ENCODE measurements around the gene HTR6.
"Not testable (repeated sequence)": the region's sequence is repeated elsewhere in the genome, so short reads cannot be mapped to it uniquely, and the experiment has no call there.

Gene HTR6

DNA sequence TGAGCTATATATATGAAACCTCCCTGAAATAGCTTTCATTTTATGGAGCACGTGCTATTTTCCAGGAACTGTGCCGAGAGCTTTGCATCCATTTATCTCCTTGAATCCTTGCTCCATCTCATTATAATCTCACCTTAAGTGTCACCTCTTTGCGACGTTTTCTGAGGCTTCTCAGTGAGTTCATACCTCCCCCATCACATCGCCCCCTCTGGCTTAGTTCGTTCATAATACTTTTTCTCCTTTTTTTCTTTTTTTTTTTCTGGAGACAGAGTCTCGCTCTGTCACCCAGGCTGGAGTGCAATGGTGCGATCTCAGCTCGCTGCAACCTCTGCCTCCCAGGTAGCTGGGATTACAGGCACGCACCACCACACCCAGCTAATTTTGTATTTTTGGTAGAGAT is 25.4 kb upstream of the HTR6 start:
- not testable (repeated sequence) for DNase-seq (ENCODE audit: low spot score)

DNA sequence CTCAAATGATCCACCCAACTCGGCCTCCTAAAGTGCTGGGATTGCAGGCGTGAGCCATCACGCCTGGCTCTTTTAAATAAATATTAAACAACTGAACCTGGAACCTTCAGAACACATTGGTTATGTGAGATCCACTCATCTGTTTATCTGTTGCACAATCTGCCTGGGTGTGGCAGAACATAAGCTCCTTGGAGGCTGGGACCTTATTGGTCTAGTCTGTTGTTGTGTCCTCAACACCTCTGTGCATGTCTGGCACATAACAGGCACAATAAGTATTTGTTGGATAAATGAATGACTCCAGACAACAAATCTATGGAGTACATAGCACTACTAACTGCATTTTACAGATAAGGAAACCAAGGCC is 24.7 kb upstream of the HTR6 start:
- no peak for DNase-seq (ENCODE audit: low spot score)

DNA sequence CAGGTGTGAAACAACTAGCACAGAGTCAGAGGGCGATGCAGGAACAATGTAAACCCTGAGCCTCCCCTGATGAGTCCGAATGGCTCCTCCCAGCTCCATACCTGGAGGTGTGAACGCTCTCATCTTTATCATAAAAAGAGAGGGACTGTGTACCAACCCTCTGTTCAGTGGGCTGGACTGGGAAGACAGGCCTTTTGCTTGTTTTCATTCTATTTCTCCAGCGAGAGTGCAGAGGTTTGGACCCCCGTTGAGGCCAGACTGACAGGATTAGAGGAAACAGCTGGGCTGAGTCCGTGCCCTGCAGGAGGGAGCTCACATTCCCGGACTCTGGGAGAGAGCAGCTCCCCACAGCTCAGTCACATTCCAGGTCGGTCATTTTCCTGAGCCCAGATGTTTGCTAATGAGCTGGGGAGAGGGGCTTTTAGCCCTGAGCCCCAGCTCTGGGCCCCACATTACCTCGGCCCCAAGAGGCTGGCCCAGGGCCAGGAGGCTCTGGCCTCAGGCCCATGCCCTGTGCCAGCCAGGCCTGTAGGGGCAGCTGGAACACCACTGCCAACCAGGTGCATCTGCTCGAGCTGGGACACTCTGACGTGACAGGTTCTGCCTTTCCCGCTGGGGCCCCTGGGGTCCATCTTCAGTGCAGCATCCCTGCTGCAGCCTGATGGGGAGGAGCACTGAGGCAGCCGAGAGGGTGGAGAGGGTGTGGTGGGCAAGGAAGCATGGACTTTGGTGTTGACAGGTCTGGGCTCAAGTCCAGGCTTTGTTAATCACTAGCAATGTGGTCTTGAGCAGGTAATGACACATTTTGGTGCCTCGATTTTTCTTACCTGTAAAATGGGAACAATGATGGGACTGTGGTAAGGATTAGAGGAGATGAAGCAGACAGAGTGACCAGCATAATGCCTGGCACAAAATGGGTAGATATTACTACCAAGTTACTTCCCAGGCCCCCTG is 24.0 kb upstream of the HTR6 start:
- no peak for DNase-seq (ENCODE audit: low spot score)

DNA sequence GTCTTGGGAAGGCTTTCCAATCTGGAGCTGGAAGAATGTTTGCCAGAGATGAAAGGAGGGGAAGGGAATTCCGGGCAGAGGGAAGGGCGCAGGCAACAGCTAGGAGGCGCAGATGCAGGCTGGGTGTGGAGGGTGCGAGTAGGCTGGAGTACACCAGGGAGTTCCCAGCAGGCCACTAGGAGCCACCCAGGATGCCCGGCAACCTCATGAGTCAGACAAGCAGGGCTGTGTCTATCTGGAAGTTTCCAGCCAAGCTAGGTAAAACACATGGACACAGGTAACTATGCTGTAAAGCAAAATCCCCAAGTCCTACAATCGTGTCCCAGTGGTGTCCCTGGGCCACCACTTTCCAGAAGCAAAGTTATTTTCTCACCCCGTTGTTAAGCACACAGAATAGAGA is 21.6 kb upstream of the HTR6 start:
- no peak for DNase-seq (ENCODE audit: low spot score)

DNA sequence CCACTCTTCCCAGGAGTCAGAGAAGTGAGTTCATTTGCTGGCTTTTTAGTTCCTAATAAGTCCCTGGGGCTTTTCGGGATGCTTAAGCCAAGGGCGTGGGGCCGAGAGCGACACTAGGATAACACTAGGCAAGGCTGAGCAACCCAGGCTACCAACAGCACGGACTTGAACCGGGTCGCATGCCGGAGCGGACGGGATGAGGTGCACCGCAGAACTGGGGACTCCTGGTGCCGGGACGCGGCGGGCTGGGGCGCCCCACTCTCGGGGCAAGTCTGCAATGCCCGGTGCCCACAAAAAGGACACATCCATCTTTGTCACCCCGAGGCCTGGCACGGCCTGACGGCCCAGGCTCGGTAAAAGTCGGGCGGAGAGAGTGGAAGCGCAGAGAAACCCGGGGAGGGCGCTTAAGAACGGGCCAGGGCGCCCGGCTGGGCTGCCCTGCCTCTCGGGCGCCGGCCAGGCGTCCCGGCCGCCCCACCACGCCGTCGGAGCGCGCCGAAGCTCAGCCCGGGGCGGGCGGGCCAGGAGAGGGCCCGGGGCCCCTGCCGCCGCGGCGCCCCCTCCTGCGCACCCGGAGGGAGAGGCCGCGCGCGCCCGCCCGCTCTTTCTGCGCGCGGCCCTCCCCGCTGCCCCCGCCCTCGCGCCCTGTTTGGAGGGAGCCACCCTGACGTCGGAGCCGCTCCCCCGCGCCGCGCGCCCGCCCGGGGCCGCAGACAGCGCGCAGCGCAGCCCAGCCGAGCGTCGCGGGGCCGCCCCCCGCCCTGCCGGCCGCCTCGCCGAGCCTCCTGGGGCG is 20.9 kb upstream of the HTR6 start, which contains the start of gene NBL1:
NBL1 (plus strand) TSS at position 710 of the 793 bp plus-strand sequence. CDS start 10,720 bp downstream, outside the sequence.
- peak; percentile 69 for DNase-seq (ENCODE audit: low spot score)

DNA sequence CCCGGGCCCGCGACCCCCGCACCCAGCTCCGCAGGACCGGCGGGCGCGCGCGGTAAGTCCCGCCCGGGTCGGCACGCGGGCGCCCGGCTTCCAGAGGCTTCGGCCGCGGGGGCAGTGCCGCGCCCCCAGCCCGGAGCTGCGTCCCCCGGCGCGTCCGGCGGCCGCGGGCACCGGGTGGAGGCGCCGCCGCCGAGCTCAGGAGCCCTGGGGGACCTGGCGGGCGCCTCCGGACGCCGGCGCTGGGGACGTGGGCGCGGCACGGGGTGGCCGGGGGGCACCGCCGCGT is 20.3 kb upstream of the HTR6 start:
- no peak for DNase-seq (ENCODE audit: low spot score)

DNA sequence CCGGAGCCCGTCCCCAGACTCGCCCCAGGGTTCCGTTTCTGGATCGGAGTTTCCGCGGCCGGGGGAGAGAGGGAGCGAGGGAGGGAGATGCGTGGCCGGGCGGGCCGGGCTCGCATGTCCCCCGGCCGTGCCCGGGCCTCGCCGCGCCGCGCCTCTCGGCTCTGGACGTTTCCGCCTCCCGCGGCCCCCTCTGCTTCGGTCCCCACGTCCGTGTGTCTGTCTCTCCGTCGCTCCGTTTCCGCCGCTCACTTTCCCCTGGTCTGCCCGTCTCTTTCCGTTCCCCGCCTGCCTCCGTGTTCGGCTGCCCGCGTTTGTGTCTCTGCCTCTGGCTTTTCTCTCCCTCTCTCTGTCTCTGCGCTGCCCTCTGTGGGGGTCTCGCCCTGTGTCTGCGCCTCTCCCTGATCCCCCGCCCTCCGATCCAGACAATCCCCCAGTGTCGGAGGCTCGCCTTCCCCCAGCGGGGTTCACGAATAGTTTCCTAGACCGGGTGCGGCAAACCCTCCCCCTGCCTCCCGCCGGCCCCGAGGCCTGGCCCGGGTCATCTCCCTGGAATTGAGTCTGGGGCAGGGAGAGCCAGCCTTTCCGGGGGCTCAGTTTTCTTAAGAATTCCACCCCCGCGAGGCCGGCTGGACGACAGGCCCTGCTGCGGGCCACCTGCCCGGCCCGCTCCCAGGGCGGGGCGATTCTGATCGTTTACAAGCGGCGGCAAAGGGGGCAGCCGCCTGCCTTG is 19.8 kb upstream of the HTR6 start:
- DNase-seq (ENCODE audit: low spot score) = peak; percentile 79

DNA sequence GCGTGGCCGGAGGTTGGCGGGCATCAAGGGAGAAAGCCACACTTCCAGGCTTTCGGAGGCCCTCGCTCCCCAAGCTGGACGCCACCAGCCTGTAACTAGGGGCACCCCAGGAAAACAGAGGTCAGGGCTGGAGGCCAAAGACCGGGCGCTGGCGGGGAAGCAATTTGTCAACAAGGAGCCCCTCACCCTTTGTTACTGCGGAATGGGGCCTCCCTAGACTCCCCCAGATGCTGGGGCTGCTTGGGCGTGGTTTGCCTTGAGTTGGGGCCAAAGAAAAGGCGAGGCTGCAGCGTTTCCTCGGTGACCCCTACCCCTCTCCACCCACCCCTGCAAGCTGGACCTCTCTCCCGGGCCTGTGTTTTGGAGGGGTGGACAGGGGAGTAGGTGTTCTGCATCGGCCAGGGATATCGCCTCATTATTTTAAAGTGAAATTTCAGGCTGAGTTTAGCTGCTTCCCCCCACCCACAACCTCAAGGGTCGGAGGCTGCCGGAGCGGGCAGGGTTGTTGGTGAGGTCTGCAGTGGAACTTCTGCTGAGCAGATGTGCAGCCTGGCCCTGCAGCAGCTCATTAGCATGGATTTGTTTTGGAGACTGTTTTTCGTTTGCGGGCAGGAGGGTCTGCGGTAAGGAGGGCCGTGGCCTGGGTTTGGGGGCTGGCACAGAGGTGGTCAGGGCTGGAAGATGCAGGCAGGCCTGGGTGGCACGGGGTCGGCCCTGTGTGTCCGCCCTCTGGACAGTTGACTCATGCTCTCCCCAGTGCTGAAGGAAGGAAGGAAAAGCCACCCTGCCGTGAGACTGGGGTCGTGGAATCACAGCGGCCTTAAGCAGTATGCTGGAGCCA is 19.0 kb upstream of the HTR6 start:
- DNase-seq (ENCODE audit: low spot score) = no peak

DNA sequence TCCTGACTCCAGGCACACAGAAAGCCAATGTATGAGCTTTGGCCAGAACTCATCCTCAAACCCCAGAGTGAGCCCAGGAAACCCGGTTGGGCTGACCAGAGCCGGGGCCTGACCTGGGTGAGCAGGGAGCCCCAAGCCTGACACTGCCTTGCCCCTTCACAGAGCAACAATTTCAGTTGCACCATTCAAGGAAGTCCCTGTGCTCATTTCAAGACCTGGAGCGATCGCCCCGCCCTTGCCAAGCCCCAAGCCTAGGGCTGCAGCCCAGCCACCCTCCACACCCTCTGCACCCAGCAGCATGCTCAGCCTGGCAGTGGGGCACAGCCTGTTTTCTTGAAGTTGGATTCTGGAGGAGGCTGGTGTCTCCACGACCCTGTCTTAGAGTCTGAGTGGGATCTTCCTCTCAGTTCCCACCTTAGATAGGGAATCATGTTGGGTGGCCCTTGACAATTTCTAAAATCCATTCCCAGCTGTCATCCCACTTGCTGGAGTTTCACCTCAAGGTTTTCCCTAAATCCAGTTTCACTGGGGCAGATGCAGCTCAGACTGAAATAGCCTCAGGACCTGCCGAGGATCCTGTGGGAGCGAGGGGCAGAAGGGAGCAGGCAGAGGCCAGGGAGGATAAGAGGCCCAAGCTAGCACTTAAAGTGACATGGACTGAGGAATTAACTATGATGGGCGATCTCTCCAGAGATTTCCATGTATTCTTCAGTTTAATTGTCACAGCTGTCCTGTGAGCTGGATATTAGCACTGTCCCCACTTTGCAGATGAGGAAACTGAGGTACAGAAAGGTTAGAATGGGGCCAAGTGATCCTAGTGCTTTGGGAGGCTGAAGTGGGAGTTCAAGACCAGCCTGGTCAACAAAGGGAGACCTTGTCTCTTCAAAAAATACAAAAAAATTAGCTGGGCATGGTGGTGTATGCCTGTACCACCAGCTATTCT is 18.0 kb upstream of the HTR6 start:
- DNase-seq (ENCODE audit: low spot score) = no peak

DNA sequence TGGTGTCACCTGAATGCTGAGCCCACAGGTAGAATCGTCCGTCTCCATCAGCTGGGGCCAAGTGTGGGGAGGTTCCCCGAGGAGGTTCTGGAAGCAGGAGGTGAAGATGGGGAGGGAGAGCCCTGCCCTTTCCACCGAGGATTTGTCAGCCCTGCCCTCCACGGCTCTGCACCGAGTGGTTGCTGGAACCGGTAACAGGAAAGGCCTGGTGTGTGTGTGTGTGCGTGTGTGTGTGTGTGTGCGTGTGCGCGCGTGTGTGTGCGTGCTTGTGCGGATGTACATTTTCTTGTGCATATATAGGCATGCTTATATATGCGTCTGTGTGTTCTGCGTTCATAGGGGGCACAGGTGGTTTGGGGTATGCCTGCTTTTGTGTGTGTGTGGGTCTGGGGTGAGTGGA is 17.0 kb upstream of the HTR6 start:
- DNase-seq (ENCODE audit: low spot score) = no peak

DNA sequence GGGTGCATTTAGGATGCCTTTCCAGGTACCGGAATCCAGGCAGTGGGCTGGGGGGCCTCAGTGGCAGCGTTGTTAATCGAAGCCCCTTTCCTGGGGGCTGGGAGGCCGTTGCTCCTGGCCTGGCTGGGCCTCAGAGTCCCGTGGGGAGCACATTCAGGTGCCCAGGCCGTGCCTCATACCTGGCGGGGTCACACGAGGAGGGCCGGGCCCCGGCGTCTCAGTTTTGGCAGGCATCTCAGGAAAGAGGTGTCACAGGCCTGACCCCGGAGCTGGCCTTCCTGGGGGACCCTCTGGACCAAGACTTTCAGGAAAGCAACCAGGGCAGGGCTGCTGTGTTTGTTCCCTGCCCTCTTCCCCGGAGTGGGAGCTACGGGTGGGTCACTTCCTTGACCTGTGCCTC is 16.4 kb upstream of the HTR6 start:
- no peak for DNase-seq (ENCODE audit: low spot score)

DNA sequence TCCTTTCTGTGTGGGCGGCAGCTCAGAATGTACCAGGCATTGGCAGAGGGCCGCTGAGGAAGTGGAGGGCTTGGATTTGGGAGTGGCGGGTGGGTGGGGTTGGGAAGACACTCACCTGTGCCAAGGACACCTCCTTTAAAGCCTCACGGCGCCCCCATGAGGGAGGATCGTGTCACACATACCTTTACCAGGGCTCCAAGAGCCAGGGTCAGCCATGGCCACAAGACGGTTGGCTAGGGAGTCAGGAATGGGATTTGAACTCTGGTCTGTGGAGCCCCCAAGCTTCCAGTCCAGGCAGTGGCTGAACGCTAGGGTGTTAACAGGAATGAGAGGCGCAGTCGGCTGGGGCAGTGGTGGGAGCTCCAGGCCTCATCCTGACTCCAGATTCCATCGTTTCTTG is 16.0 kb upstream of the HTR6 start:
- no peak for DNase-seq (ENCODE audit: low spot score)

DNA sequence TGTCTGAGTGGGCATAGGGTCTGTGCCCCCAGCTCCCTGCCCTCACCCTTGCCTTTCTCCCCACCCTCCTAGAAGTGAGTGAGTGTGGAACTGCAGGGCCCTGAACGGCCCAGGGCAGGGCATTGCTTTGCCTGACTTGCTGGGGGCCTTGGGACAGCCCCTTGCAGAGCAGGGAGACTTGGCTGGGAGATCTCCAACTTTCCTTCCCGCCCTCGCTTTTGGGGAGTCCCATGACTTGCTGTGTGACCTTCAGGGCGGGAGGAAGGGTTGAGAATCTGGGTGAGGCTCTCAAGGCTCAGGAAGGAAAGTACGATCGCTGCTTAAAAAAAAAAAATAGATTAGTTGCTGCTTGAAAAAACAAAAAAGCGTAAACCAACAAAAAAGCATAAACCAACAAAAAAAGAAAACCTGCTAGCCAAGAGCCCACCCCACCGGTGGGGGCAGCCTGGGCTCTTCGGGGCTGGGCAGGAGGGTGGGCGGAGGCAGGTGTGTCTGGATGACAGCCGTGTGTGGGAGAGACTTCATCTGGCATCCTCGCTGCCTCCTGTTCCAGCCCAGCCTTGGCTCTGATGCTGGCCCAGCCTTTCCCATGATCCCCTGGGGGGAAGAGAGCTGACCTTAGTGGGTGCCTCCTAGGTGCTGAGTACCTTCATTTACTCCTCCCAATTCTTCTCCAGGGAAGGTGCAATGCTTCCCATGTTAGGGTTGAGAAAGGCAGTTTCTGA is 14.1 kb upstream of the HTR6 start:
- no peak for DNase-seq (ENCODE audit: low spot score)

DNA sequence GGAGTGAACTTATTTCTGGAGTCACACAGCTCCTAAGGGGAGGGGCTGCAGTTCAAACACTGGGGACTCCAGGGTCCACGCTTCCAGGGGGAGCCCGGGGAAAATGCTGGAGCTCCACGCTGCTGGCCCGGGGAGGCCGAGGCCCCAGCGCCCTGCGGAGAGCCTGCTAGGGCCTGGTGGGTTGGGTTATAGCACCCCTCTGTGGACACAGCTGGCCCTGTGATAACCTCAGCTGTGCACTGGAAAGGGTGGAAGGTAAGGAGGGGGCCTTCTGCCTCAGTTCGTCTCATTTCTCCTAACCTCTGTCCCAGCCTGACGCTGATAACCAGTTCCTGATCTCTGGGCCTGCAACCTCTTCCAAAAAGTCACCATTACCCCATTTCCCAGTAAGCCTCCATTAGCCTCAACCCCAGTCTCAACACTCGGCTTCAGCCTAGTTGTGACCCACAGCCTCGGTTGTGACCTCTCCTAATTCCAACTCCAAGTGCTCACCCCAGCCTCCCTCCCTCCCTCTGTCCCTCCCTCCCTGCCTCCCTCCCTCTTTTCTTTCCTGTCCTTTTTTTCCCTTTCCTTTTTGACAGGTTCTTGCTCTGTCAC is 13.4 kb upstream of the HTR6 start:
- peak; percentile 94 for DNase-seq (ENCODE audit: low spot score)

DNA sequence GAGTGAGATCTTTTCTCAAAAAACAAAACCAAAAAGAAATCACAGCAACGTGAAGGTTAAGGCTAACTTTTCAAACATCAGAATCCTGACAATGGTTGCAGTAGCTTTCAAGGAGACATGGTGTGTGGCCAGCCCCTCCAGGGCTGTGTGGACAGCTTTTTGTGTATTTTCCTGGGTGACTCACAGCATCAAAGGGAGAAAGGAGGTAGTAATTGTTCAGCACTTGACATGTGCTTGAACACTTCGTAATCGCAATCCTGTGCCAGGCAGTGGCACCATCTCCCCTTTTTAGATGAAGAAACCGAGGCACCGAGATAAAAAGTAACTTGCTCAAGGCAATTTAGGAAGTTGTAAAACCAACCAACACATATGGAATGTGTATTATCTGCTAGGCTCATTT is 10.3 kb upstream of the HTR6 start:
- DNase-seq (ENCODE audit: low spot score) = no peak

DNA sequence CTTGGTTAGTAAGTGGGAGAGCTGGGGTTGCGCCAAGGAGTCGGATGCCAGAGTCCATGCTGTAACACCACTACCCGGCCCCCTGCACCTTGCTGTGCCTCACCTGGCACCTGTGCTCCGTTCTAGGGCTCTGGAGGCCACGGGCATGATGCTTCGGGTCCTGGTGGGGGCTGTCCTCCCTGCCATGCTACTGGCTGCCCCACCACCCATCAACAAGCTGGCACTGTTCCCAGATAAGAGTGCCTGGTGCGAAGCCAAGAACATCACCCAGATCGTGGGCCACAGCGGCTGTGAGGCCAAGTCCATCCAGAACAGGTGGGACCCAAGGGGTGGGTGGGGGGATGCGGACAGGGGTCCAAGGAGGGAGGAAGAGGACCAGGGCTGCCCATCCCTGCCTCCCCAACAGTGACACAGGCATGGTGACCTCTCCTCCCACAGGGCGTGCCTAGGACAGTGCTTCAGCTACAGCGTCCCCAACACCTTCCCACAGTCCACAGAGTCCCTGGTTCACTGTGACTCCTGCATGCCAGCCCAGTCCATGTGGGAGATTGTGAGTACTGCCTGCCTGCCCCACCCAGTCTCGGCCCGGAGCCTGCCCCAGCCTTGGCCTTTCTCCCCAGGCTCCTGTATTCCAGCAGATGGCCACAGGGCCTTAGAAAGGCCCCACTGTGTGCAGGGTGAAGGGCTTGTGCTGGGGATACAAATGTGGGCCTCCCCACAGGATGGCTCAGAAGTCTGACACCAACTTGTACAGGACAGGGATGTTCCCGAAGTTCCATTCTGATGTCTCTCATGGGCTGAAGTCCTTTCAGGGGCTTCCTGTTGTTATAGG is 9.6 kb upstream of the HTR6 start:
- DNase-seq (ENCODE audit: low spot score) = no peak

DNA sequence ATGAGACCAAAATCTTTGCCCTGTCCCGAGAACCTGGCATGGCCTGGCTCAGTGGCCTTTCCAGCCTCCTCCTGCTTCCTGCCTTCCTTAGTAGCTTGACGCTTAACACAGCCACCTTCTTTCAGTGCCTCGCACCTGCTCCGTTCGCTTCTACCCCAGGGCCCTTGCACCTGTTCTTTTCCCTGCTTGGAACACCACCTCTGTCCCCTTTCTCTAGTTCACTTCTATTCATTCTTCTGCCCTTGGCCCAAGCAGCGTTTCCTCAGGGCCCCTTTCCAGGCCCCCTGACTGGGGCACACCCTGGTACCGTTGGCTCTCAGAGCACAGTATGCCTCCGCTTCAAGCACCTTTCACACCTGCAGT is 9.0 kb upstream of the HTR6 start:
- DNase-seq (ENCODE audit: low spot score) = no peak

DNA sequence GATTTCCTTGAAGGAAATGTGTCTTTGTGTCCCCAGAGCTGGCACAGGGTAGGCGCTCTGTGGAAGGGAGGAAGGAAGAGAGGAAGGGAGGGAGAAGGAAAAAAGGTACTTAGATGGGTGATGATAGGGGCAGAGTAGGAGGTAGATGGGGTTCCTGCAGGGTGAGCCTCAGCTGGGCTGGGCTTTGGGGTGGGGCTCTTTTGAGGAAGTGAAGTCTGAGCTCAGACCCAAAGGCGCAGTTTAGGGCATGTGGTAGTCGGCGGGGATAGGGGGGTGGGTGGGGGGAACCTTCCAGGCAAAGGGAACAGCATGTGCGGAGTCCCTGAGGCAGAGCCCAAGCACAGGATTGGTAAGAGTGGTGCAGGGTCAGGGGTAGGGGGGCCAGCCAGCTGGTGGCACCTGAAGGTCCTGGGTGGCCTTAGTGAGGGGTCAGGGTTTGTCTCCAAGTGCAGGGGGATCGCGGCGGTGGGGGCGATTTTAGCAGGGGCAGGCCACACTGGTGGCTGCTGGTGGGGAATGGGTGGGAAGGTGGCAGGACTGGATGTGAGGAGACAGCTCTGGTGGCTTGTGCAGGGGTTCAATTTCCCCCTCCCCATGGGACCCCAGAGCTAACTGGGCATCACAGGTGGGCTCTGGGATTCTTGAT is 8.4 kb upstream of the HTR6 start:
- no peak for DNase-seq (ENCODE audit: low spot score)
